Panc1 (cell line): ENCODE data around the gene JUND. TPM values are rescaled to one million over a fixed set of nuclear protein-coding genes. Genes with fewer than 3 reads are reported as not detected.
A peak's percentile ranks its signal among the peaks of the same experiment; 100 is the strongest.

Source experiments
- ATAC-seq: fragments of 200-7000 bp; cut with Tn5 transposase; 2 replicates; pipeline ENCODE4 v1.9.1; 2020; ENCODE audit warnings: mild to moderate bottlenecking, moderate library complexity
- BruUV-seq: library from RNA; stranded (reverse); fragments of 400-500 nt; replicated peaks from 2 replicates; lab custom pipeline; 2021; lab: Mats Ljungman, UMichigan
- CTCF ChIA-PET: fragments of 300-600 bp; sonication (Branson Sonifier 250); formaldehyde crosslinking; loops from one replicate; lab custom pipeline; 2022; ENCODE audit warnings: antibody characterized with exemption; lab: Charles Lee
- POLR2A ChIA-PET: fragments of 300-600 bp; sonication (Branson Sonifier 250); formaldehyde crosslinking; loops from one replicate; lab custom pipeline; 2022; ENCODE audit warnings: antibody characterized with exemption; lab: Charles Lee
- DNase-seq: peaks from one replicate; pipeline ENCODE4 v3.0.0-alpha.2; 2010; ENCODE audit warnings: low read depth, low spot score
- H3K27ac ChIP-seq: 2 replicates; pipeline ENCODE4 v1.5.1; 2011; ENCODE audit warnings: mild to moderate bottlenecking, low read length, inconsistent platforms
- H3K27me3 ChIP-seq: fragments of 200-500 bp; sonication (Bioruptor generic); 2 replicates; pipeline ENCODE4 v1.6.0; 2014; ENCODE audit warnings: low read length, inconsistent platforms; ENCODE audit not compliant: control insufficient read depth, insufficient read depth
- H3K36me3 ChIP-seq: fragments of 200-500 bp; sonication (Bioruptor generic); 2 replicates; pipeline ENCODE4 v1.5.1; 2014; ENCODE audit warnings: inconsistent platforms, mild to moderate bottlenecking, low read length, moderate library complexity; ENCODE audit not compliant: control insufficient read depth, insufficient read depth
- H3K4me1 ChIP-seq: 2 replicates; pipeline ENCODE4 v1.5.1; 2011; ENCODE audit warnings: inconsistent platforms, mild to moderate bottlenecking, low read length, moderate library complexity; ENCODE audit not compliant: control insufficient read depth, insufficient read depth
- H3K4me3 ChIP-seq, 2 experiments: 2 replicates each; pipeline ENCODE4 v1.5.1; 2011 to 2012; ENCODE audit warnings: low read depth in 2 of 2, low read length in 2 of 2, mild to moderate bottlenecking in 2 of 2, inconsistent platforms in 1 of 2, moderate library complexity in 1 of 2
- H3K9me3 ChIP-seq: fragments of 200-500 bp; sonication (Bioruptor generic); 2 replicates; pipeline ENCODE4 v1.5.1; 2014; ENCODE audit warnings: low read depth, mild to moderate bottlenecking, inconsistent platforms, low read length, moderate library complexity; ENCODE audit not compliant: control insufficient read depth, insufficient read depth
- CTCF ChIP-seq: fragments of 450-650 bp; IDR thresholded peaks from 2 replicates; pipeline ENCODE4 v1.5.1; 2017; ENCODE audit warnings: mild to moderate bottlenecking
- POLR2AphosphoS5 ChIP-seq: IDR thresholded peaks from 2 replicates; pipeline ENCODE4 v1.6.1; 2012; ENCODE audit warnings: mild to moderate bottlenecking, low read depth, low read length, moderate library complexity
- REST ChIP-seq, 2 experiments: IDR thresholded peaks; 2 replicates each; pipeline ENCODE4 v1.6.1; 2011 to 2012; ENCODE audit warnings: low read depth in 2 of 2, control low read depth in 1 of 2, low read length in 1 of 2, mild to moderate bottlenecking in 1 of 2, moderate library complexity in 1 of 2; ENCODE audit not compliant: insufficient read depth in 1 of 2
- SIN3A ChIP-seq: IDR thresholded peaks from 2 replicates; pipeline ENCODE4 v1.6.1; 2012; ENCODE audit warnings: low read depth, mild to moderate bottlenecking, low read length, moderate library complexity, borderline replicate concordance; ENCODE audit not compliant: insufficient read depth
- TCF7L2 ChIP-seq: IDR thresholded peaks from 2 replicates; pipeline ENCODE4 v1.6.1; 2011; ENCODE audit warnings: mild to moderate bottlenecking, low read depth, low read length, inconsistent platforms
- in situ Hi-C: cut with HindIII; loops from 2 replicates; pipeline ENCODE4 v1.10.0; 2016; ENCODE audit warnings: low sequenced_read_pairs, low pct_unique_long_range_greater_than_20kb
- intact Hi-C: fragments of 100-400 bp; cut with micrococcal nuclease; formaldehyde crosslinking; loops from one replicate; pipeline ENCODE4 v1.10.0; 2022; ENCODE audit not compliant: unreplicated experiment
- total RNA-seq: library from RNA; stranded (reverse); gene quantifications from one replicate; pipeline ENCODE4 v1.2.1, GENCODE V29; 2021; ENCODE audit not compliant: unreplicated experiment

Gene JUND
- total RNA-seq, 1 experiment from 2014 or later: 130 TPM

GRCh38 chr19:18239303-18239702 is 42.1 kb downstream of the JUND start:
- Histone ChIP-seq H3K4me1 (no peaks in the 10 kb centered on the region), H3K4me3 (no peak overlapping the region), H3K36me3 (no peaks in the 10 kb centered on the region), H3K27ac (no peak overlapping the region), H3K27me3 (no peaks in the 10 kb centered on the region), H3K9me3 (no peaks in the 10 kb centered on the region)
- DNase-seq: no peak
- TF ChIP-seq TCF7L2 (no peak), REST (IDR thresholded peaks at IDR 0.05; ENCODE audit: insufficient read depth in 1 of 2, low read depth in 2 of 2, low read length in 1 of 2) (peak; percentile 86 to 90)
- ChIA-PET CTCF (no interaction called here), POLR2A (no interaction called here)
- intact Hi-C loops: no loop called here
- ATAC-seq: no peak
- BruUV-seq: no TSS peak
- in situ Hi-C loops: no loop called here

GRCh38 chr19:18234194-18234593 is 47.2 kb downstream of the JUND start:
- no peaks in the 10 kb centered on the region for H3K9me3 ChIP-seq
- no TSS peak for BruUV-seq
- ATAC-seq (no peak), DNase-seq (no peak)
- in situ Hi-C loops: no loop called here
- no peak overlapping the region for H3K27ac ChIP-seq
- CTCF ChIA-PET: no interaction called here
- intact Hi-C loops: no loop called here
- no peaks in the 10 kb centered on the region for H3K4me1 ChIP-seq
- H3K4me3 ChIP-seq: no peak overlapping the region
- TF ChIP-seq TCF7L2 (no peak), SIN3A (no peak), POLR2AphosphoS5 (no peak), REST (IDR thresholded peaks at IDR 0.05; ENCODE audit: insufficient read depth in 1 of 2, low read depth in 2 of 2, low read length in 1 of 2) (no peak), CTCF (no peak)
- H3K27me3 ChIP-seq: no peaks in the 10 kb centered on the region
- POLR2A ChIA-PET: no interaction called here
- no peaks in the 10 kb centered on the region for H3K36me3 ChIP-seq
